Endometrium (tissue), 2 donors: ENCODE results near the gene NELL2.

Source experiments
- FAIRE-seq: peaks from 2 replicates; lab custom pipeline; 2012; peaks lifted over from hg19 to GRCh38; lab: Jason Lieb, UNC
- donor health status: control.
- donor health status: control.

The NELL2 gene

DNA sequence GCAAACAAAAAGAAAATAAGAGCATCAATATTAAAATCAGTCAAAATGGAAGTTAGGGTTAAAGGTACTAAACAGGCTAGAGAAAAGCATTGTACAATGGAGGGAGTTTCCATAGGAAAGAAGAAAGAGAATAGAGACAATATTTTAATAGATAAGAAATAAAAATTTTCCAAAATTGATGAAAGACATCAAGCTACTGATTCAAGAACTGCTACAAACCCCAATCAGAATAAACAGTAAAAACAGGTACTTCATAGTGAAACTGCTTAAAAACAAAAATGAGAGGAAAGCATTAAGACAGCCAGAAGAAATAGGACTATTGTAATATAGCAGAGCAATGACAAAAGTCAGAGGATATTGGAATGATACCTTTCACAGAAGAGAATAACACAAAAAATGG lies 413.4 kb downstream of the NELL2 start:
- no peak for FAIRE-seq

DNA sequence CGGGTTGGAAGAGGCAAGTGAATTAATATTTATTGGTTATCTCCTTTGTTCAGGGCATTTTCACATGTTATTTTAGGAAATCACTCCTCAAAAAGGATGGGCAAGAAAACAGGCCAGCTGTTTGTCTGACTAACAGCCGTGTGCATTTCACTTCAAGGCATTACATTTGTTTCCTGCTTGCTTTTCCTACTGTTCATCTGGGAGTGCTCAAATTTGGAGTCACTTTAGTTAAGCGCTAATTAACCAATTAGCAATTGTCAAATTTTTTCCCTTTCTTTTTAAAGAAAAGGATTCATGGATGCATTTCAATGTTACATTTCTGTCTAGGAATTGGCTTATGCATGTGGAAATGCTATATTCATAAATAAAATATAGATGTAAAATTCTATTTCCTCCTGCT lies 415.9 kb downstream of the NELL2 start:
- no peak for FAIRE-seq

DNA sequence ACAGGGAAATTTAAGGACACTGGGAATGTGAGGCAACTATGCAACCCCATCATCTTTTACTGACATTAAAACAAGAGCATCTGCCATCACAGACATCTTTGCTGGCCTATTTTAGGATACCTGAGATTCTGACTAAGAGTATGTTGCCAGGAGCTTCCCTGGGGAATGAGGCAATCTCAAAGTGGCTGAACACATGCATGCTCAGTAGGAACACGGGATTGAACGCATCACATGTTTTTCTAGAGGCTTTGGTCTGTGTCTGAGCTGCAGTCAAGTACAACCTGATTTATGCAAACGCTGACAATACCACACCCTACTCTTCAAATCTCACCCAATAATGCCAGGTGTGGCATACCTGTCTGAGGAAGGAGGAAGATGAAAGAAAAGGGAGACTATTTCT lies 416.5 kb downstream of the NELL2 start:
- FAIRE-seq, result no peak
